Stimulated activated CD4-positive, alpha-beta T cell treated with anti-CD3 and anti-CD28 coated beads, TNF-alpha, amount 100 ng/mL, for 24 hours (primary cell): Measurements from ENCODE around the gene DNAJC7.
"Not testable (repeated sequence)": the region's sequence is repeated elsewhere in the genome, so short reads cannot be mapped to it uniquely, and the experiment has no call there.

ENCODE experiments used
- DNase-seq, 3 experiments: peaks; one replicate each; pipeline ENCODE4 v3.0.0-alpha.2; 2020; ENCODE audit warnings: low read depth in 3 of 3

Gene DNAJC7

DNA sequence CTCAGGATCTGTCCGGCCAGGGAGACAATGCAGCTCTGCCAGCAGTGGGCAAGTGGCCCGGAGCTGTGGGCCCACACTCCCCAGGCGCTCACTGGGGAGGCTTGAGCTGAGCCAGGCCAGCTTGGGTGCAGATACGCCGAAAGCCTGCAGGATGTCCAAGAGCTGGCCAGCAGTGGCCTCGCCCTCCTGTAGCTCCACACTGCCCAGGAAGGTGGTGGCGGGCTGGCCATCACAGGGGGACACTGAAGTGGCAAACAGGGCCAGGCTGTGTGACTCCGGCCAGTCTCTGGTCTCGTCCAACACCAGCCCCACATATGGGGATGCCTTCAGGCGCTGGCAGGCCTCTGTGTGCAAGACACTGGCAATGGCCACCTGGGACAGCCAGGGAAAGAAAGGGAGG, 23.6 kb upstream of the DNAJC7 start:
- no peak for DNase-seq

DNA sequence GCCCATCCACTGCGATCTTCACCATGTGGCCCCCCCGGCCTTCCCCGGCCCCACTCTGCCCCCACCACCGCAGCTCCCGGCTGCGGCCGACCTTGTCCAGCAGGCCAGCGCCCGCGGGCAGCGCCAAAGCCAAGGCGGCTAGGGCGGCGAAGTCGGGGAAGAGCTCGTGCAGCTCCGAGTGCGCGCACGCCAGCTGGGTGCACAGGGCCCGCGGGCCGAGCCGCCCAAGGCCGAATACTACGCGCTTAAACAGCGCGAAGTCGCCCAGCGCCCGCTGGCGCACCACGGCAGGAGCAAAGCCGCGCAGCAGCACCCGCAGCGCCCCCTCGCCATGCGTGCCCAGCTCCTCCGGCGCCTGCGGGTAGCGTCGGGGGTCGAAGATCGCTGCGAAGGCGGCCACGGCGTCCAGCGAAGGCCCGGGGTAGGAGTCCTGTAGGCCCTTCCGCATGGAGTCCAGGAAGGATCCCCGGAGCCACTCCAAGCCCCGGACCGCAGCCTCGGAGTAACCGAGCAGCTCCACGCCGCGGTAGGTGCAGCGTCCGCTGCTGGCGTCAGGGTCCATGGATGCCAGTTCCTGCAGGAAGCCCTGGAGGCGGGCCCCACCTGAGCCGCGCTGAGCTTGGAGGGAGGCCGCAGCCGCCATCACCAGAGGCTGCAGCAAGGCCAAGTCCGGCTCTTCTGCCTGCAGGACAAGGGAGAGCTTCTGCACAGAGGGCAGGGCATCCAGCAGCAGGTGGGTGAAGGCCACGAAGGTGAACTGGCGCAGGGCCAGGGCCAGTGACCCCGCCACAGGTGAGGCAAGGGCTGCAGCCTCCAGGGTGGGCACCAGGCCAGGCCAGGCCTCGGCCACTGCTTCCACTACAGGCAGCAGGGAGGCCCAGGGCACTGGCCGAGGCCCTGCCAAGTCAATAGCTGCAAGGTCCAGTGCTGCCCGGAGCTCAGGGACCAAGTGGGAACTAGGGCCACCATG, 22.8 kb upstream of the DNAJC7 start:
- DNase-seq, result no peak

DNA sequence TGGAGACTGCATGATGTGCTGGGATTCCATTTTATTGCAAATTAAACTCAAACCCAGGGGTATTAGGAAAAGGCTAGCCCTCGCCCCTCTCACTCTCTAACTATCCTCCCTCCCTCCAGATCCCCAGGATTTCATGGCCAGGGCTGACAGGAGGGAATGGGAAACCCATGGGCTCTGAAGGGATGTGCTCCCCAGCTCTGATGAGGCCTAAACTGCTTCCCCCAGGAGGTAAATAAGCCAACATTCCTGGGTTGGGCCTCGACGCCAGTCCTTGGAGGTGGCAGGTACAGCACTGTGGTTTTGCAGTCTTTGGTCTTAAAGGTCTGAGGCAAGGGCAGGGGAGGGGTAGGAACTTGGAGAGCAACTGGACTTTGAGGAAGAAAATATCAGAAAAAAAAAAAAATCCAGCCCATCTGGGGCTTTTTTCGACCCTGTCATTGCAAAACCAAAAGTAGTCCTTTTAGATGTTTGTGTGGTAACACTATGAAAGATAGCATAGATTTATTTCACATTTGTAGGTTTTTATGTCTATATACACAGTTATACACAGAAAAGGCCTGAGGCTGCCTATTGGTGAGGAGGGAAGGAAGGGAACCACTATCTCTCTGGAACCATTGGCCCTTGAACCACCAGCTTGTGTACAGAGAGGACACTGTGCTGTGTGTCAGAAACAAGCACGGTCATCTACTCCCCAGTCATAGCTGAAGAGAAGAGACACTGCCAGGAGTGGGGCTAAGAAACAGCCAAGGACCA, 21.2 kb upstream of the DNAJC7 start:
- no peak for DNase-seq

DNA sequence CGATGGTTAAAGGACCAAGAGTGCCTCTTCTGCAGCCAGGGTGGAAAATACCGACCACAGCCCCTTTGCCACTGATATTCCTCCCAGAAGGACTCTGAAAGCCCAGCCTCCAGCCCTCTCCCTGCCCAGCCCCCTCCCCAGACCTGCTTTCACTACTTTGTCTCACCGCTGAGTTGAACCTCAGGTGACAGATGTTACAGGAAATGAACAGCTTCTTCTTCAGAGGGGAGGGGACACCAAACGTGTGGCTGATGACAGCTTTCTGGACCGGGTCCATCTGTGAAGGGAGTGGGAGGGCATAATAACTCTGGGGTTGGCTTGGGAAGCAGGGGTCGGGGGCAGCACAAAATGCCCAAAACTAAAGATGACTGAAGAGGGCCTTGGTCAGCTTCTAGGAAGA, 16.8 kb upstream of the DNAJC7 start:
- DNase-seq, result no peak

DNA sequence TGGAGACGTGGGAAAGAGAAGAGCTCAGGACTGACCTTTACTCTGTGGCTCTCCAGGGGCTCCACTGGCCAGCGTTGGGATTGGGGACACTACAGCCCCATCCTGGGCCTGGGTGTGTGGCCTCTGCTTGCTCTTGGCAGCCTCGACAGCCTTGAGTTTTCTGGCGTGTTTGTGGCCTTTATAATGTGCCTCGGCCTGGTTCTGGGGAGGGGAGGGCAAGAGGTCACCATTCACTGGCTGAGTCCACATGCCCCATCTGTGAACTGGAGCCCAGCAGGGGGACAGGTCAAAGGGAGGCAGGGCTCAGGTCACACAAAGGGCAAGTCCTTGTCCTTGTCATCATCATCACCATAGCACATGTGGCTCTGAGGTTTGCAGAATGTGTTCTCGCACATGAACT, 14.3 kb upstream of the DNAJC7 start:
- no peak for DNase-seq

DNA sequence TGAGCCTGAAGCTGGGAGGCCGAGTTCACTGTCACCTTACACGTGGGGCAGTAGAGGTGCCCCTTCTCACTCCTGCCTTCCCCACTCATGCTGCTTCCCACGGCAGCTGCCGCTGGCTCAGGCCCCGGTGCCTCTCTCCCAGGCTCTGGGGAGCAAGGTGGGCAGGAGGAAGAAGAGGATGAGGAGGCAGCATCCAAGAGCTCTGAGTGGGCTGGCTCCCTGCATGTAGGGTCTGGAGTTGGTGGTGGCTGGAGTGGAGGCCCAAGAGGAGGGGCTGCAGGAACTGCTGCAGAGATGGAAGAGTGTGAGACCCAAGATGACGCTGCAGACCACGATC, 11.5 kb upstream of the DNAJC7 start:
- DNase-seq, result no peak

DNA sequence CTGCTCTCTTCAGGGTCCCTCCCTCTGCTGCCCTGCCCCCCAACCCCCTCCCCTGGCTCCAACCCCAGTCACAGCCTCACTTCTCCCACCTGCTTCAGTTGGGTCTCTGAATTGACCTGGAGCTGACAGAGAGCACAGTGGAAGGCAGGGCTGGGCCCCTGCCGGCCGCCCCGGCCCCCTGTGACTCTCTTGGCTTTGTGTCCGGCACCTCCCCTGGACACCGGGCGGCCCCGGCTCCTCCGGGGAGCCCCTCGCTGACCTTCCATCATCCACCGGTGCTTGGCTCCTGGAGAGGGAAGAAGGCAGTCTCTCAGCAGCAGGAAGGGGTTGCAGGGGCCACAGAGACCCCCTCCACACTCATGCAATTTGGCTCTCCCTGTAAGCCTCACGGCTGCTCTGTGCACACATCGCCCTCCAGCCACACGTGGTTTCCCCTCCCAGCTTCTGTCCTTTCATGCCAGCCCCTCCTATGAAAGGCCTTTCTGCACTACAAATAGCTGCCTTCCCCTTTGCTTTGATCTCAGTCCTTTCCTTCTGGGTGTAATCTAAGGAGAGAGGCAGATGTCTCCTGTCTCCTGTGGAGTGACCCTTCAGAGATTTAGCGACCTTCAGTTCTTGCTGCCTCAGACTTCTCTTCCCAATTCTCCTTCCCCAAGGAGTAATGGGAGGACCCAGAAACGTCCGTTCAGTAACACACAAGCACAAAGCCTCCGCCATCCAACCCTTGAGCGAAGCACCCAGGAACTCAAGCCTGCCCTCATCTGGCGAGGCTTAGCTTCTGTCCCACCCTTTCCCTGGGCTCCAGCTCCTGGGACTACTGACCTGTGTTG, 10.9 kb upstream of the DNAJC7 start:
- no peak for DNase-seq

DNA sequence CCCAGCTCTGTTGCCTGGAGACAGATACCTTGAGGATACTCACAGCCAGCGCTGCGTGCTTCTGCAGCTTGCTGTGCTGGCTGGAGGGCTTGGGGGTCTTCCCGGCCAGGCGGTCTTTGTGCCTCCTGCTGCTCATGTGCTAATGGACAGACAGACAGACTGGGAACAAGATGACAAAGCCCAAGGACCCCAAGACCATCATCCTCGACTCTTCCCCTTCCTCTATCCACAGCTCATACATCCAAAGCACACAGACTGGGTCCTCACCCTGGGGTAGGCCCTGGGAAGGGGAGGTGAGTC, 10.3 kb upstream of the DNAJC7 start:
- DNase-seq, result no peak

DNA sequence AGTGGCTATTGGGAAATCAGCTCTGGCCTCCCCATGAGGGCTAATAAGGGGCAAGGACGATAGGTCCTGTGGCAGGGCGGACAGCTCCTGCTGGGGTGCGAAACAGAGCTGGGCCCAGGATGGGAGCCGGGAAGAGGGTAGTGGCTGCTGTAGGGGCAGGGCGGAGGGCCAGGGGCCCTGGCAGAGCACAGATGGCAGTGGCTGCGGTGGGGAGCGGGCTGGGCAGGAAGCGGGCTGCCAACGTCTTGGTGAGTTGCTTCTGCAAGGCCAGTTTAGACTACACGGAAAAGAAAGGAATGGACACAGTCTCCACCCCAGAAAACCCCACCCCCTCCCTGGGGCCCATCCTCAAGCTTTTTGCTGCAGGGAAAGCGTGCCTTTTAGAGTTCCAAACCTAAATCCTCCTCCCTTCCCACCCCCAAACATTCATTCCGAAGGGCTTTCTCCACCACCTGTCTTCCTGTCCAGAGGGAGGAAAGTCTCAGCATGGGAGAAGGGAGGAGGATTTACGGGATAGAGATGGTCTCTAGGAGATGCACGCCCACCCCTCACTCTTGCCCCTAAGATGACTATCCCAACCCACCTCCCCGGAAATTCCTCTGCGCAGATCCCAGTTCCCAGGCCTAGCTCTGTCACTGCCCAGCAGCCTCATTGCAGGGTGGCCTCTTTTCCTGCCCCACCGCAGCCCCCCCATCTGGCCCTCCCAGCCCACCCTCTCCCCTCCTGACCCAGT, 9.8 kb upstream of the DNAJC7 start:
- no peak for DNase-seq

DNA sequence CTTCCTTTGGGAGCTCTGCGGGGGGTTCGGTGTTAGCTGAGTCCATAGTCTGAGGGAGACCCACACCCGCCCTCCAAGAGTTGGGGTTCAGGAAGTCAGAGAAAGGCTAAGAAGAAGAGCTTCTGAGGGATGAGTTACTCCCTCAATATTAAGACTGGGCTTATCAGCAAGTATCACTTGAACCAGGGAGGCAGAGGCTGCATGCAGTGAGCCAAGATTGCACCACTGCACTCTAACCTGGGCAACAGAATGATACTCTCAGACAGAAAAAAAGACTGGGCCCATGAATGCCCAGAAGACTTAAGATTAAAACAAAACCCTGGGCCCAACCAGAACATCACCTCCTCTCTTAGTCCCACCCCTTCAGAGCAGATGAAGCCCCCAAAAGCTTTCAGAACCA, 8.7 kb upstream of the DNAJC7 start:
- no peak for DNase-seq

DNA sequence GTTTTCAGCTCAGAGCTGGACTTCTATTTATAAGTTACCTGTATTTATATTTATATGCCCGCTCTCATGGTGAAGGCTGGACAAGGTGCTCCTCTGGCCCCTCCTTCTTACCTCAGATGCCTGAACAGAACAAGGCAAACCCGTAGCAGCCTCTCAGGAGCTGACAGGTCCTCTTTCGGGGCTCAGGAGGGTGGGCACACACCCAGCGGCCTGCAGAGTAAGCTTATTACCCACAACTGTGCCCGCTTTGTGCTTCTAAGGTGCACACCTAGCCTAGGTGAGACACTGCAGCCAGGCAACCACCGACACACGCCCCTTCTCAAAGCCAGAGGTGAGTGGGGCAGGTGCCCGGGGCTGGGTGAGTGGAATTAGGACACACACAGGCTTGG, 7.9 kb upstream of the DNAJC7 start:
- DNase-seq, result no peak

DNA sequence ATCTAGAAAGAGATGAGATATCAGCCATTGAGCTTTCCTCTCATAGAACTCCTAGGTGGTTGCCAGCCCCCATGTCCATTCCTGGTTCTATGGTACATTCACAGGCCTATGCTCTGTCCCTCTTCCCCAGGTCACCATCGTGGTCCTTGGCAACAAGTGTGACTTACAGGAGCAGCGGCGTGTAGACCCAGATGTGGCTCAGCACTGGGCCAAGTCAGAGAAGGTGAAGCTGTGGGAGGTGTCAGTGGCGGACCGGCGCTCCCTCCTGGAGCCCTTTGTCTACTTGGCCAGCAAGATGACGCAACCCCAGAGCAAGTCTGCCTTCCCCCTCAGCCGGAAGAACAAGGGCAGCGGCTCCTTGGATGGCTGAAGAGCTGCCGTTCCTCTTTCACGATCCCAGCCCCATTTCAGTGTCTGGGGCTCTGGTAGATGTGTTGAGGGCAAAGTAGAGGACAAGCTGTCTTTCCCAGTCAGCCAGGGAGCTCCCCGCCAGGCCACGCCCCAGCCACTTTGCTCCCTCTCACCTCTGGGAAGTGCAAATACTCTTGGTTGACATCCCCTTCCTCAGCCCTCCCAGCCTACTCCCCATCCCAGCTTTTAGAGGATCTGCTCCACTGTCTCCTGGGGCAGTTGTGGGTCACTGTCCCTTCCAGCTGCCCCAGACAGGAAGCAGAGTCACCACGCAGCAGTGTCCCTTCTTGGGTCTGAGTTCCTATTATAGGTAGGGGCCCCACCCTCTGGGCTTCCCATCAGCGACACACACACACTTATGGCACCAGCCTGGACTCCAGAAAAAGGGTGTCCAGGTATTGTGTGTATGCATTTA, 6.5 kb upstream of the DNAJC7 start:
- DNase-seq, result no peak

DNA sequence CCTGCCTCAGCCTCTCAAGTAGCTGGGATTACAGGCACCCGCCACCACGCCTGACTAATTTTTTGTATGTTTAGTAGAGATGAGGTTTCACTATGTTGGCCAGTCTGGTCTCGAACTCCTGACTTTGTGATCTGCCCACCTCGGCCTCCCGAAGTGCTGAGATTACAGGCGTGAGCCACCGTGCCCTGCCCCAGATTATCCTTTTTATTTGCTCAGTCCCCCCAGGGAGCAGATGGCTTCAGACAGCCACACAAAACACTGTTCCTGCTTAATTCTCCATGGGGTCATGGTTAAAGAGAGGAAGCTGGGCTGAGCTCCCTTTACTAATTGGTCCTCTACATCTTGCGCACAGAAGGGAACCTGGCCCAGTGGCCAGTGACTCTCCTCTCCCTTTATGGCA, 3.6 kb upstream of the DNAJC7 start:
- not testable (repeated sequence) for DNase-seq

DNA sequence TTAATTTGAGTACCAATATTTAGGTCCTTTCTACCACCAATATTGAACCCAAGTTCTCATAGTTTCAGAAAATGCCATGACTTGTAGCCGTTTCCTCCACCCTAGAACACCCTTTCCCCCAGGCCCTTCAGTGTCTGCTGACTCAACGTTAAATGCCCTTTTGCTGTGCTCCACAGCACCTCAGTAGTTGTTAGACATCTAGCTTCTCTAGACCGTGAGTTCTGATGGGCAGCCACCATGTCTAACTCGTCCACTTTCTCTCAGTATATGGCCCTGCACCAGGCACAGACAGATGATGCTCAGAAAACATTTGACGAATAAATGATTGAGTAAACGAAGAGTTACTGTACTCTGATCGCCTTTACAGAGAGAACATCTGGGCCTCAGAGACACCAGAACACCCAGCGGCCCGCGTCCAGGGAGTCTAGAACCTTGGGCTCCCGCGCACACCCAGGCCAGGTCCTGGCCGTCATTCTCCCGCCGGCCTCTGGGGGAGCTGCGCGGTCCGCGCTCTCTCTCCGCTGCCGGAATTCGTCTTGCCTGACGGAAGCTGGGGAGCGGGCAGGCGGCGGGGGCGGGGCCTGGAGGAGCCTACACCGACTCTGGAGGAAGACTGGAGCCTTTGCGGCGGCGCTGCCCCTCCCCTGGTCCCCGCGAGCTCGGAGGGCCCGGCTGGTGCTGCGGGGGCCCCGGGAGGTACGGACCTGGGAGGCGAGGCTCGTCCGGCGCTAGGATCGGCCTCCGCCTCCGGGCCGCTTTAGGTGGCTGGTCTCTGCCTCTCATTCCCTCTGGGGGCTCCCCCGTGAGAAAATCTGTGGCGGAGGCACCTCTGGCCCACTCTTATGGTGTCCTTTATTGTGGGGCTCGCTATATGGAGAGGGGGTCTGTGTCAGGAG, 2.5 kb upstream of the DNAJC7 start, which contains the start of gene NKIRAS2:
Gene NKIRAS2, plus strand, starts transcription at position 582 of the 896 bp plus-strand sequence. CDS start 1,488 bp downstream, outside the sequence.
- DNase-seq, result peak; percentile 86 to 95 (median 91)

DNA sequence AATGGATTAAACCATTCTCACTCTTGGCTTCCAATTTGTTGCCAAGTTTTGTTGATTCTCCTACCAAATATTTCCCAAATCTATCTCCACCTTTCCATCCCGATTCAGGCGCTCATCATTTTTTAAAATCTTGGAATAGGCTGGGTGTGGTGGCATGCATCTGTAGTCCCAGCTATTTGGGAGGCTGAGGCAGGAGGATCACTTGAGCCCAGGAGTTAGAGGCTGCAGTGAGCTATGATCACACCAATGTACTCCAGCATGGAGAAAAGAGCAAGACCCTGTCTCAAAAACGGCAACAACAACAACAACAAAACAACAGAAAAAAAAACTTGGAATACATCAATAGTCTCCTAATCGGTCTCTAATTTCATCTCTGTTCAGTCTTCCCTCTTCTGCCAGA, 1.7 kb upstream of the DNAJC7 start:
- no peak for DNase-seq

DNA sequence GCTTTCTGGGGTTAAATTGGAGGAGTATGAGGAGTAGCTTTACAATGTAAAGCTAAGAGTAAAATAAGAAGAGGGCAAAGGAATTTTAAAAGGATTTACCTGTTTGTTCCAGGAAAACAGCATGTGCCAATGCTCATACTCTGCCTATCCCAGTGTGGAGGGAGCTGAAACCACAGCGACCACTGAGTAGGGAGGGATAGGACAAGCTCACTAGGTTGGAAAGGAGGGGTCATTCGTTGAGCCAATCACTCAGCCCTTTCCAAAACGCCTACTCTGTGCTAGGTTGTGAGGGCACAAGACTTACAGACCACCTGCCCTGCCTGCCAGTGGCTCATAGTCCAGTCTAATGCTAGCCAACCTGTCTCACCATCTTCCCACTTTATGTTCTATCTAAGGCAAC, 1.1 kb upstream of the DNAJC7 start:
- DNase-seq, result no peak

DNA sequence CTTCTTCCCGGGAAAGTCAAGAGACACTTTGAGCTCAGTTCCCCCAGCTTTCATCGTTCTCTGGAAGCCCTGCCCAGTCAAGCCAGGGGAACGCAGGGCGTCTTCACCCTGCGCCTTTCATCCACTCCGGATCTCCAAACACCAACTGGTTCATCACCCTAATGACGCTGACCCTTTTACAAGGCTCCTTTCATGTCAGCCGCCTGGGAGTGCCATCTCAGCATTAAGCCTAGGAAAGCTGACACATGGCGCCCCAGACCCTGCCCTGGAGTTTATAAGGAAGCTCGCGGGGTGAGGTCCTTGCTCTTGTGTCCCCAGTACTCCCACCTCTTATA, 594 bp upstream of the DNAJC7 start:
- no peak for DNase-seq

DNA sequence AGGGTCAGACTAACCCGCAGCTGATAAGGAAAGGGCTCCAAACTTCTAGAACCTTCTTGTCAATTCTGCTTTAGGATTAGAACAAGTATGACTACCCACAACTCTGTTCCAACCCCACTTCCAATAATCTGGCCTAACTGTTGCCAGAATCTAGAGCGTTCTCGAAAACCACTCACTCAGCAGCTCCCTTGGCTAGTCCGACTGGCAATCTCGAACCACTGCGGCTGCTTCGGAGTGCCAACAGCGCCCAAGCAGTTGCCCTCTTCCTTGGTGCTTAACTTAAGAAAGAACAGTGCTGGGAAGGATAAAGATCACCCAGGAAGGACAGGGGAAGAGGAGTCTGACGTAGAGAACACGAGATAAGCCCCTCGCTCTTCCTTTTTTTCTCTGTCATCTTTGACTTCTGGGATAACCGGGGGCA, 818 bp downstream of the DNAJC7 start:
- DNase-seq, result no peak

DNA sequence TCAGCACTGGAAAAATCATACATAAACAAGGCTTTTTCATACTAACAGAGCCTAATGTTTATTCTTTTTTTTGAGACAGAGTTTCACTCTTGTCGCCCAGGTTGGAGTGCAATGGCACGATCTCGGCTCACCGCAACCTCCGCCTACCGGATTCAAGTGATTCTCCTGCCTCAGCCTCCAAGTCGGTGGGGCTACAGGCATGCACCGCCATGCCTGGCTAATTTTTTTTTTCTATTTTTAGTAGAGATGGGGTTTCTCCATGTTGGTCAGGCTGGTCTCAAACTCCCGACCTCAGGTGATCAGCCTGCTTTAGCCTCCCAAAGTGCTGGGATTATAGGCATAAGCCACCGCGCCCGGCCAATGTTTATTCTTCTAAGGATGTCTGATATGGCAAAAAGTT, 3.5 kb downstream of the DNAJC7 start:
- not testable (repeated sequence) for DNase-seq

DNA sequence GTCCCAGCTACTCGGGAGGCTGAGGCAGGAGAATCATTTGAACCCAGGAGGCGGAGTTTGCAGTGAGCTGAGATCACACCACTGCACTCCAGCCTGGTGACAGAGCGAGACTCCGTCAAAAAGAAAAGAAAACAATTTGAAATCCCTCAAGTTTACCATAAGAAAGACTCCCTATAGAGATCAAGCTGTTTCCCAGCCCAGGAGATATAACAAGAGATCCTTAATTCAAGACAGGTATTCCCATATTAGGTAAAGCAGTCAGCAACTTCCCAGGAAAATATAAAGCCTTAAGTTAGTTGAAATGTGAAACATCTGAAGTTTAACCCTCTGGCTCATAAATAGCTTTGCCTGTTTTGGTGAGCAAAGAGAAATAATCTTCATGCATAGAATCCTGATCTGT, 4.9 kb downstream of the DNAJC7 start:
- not testable (repeated sequence) for DNase-seq
